ENCODE measurements around the gene BEST2.
"Not testable (repeated sequence)": the region's sequence is repeated elsewhere in the genome, so short reads cannot be mapped to it uniquely, and the experiment has no call there.

Gene BEST2

DNA sequence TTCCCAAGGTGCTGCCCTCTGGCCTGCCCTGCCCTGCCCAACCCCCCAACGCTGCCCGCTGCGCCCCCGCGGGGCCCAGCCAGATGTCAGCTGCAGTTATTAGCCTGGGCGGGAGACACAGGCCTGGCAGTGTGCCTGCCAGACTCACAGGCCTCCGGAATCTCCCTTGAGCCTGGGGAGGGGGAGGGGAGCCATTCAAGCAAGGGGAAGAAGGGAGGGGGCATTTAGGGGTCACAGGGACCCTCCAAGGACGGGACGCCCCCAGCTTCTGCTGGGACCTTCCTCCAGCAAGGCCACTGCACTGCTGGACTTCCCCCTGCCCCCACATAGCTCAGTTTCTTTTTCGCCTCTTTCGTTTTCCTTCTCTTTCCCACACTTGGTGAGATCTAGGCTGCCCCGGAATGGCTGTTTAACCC is 37.1 kb downstream of the BEST2 start:
- no peak for DNase-seq

DNA sequence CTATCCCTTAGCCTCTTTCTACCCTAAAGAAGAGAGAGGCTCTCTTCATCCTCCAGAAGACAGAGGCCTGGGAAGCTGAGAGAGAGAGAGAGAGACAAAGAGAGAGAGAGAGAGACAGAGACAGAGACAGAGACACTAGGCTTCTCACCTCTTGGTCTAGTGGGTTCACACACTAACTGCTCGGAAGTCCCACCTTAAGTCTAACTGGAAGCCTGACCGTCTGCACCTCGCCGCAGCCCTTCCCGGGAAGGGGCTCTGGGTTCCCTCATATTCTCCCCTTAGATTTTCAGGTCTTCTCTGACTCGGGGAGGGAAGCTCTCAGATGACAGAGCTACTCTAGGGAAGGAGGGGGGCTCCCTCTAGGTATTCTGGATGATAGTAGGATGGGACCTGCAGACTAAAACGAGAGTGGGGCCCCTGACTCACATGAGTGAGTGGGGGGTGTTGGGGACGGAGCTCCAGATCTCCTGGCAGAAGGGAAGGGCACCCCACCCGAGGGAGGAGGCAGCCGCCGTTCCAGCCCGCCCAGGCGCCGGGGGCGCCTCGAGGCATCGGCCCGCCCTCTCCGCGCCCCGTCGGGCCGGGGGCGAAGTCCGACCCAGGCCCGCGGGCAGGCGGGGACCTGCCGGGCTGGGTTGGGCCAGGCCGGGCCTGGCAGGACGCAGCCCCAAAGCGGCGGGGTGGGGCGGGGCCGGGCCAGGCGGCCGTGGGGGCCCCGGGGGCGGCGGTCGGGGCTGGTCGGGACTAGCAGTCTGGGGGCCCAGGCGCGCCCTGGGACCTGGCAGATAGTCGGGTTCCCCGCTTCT is 37.7 kb downstream of the BEST2 start:
- no peak for DNase-seq

DNA sequence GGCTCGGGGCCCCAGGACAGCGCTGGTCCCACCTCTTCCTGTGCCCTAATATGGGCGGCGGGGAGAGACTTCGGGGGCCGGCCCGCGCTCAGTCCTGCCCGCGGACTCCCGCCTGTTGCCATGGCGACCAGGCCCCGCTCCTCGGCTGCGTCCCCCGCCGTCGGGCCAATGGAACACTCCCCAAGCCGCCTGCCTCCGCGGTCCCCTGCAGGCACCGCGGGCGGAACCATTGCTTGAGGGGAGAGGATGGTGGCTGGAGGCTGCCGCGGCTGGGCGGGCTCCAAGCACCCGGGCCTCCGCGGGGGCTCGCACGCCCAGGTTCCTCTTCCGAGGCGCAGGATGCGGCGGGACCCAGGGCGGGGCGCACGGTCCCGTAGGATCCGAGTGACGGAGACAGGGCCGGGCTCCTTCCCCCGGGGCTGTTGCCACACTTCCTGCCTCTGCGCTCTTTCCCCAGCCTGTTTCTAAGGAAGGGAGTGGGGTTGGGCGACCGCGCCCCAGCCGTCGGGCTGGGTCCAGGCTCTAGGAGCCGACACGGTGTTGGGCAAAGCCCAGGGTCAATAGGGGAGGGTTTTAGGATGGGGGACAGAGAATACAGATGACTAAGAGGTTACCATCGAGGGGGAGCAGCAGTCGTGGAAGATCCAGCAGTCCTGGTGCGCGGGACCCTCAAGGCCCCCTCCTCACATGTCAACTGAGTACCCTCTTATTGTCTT is 38.5 kb downstream of the BEST2 start:
- DNase-seq: peak; percentile 96

DNA sequence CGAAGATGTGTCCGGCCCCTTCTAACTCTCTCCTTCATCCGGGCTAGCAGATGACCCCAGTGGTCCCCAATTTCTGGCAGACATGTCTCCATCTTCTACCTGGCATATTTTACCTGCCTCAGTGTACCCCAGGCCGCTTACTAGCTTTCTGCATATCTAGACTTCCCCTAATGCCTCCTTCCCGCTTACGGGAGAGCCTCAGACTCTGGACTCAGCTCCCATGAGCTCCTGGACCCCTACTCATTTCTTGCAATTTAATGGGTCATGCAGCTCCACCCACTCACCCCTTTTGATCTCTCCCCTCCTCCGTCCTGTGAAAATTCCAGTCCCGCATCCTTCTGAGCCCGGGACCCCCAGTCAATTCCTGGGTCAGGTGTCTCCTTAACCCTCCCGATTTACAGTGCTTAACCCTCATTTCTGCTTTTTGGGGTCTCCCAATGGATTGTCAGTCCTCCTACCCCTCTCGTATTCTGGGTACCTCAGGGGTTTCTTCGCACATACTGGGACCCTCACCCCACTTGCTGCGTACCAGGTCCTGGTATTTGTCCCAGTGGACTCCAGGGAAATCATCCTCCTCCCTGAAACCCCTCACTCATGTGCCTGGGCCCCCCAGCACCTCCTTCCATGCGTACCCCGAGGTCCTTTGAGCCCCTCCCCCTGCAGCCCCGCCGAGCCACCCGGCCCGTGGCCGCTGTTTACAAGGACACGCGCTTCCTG is 39.2 kb downstream of the BEST2 start:
- DNase-seq: no peak

DNA sequence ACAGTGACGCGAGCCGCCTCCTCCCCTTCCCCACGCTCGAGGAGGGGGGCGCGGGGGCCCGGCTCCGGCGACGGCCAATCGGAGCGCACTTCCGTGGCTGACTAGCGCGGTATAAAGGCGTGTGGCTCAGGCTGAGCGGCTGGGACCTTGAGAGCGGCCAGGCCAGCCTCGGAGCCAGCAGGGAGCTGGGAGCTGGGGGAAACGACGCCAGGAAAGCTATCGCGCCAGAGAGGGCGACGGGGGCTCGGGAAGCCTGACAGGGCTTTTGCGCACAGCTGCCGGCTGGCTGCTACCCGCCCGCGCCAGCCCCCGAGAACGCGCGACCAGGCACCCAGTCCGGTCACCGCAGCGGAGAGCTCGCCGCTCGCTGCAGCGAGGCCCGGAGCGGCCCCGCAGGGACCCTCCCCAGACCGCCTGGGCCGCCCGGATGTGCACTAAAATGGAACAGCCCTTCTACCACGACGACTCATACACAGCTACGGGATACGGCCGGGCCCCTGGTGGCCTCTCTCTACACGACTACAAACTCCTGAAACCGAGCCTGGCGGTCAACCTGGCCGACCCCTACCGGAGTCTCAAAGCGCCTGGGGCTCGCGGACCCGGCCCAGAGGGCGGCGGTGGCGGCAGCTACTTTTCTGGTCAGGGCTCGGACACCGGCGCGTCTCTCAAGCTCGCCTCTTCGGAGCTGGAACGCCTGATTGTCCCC is 39.9 kb downstream of the BEST2 start, which contains the start of gene JUNB:
TSS of gene JUNB (plus strand) at position 142 of the 706 bp plus-strand sequence. CDS start at position 428, 286 bp downstream.
- DNase-seq: peak; percentile 96

DNA sequence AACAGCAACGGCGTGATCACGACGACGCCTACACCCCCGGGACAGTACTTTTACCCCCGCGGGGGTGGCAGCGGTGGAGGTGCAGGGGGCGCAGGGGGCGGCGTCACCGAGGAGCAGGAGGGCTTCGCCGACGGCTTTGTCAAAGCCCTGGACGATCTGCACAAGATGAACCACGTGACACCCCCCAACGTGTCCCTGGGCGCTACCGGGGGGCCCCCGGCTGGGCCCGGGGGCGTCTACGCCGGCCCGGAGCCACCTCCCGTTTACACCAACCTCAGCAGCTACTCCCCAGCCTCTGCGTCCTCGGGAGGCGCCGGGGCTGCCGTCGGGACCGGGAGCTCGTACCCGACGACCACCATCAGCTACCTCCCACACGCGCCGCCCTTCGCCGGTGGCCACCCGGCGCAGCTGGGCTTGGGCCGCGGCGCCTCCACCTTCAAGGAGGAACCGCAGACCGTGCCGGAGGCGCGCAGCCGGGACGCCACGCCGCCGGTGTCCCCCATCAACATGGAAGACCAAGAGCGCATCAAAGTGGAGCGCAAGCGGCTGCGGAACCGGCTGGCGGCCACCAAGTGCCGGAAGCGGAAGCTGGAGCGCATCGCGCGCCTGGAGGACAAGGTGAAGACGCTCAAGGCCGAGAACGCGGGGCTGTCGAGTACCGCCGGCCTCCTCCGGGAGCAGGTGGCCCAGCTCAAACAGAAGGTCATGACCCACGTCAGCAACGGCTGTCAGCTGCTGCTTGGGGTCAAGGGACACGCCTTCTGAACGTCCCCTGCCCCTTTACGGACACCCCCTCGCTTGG is 40.7 kb downstream of the BEST2 start:
- DNase-seq: peak; percentile 78

DNA sequence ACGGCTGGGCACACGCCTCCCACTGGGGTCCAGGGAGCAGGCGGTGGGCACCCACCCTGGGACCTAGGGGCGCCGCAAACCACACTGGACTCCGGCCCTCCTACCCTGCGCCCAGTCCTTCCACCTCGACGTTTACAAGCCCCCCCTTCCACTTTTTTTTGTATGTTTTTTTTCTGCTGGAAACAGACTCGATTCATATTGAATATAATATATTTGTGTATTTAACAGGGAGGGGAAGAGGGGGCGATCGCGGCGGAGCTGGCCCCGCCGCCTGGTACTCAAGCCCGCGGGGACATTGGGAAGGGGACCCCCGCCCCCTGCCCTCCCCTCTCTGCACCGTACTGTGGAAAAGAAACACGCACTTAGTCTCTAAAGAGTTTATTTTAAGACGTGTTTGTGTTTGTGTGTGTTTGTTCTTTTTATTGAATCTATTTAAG is 41.3 kb downstream of the BEST2 start:
- no peak for DNase-seq

DNA sequence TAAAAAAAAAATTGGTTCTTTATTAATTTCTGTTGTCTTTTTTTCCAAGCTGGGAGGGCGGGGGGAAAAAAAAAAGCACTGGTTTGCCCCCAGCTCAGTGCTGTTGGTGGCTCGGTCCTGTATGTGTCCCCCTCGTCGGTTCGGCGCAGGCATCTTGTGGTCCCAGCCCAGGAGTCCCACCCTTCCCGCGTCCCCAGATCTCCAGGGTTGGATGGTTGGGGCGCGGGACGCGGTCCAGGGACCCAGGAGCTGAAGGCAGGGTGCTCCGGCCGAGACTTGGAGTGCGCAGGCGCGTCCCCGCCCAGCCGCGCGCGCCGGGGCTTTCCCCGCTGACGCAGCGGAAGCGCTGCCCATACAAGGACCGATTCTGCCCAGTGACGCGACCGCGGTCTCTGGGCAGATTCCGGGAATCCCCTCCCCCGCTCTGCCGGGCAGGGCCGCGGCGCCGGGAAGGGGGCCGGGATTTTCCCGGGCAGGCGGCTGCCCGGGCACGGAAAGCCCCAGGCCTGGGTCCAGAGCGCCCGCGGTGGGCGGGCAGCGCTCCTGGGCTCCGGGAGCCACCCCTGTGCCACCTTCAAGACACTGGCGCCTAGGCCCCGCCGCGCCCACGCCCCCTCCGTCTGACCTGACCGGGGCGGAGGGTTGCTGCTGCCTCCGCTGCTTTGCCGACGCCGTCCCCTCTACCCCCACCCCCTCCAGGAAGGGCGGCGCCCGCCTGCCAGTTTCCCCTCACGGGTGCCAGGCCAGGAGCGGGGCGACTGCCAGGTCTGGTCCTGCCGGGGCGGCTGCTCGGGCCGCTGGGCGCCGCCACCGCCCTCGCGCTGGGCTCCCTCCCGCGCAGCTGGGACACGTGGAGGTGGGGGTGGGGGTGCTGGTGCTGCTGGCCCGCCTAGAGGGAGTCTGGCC is 42.0 kb downstream of the BEST2 start:
- DNase-seq: peak; percentile 96

DNA sequence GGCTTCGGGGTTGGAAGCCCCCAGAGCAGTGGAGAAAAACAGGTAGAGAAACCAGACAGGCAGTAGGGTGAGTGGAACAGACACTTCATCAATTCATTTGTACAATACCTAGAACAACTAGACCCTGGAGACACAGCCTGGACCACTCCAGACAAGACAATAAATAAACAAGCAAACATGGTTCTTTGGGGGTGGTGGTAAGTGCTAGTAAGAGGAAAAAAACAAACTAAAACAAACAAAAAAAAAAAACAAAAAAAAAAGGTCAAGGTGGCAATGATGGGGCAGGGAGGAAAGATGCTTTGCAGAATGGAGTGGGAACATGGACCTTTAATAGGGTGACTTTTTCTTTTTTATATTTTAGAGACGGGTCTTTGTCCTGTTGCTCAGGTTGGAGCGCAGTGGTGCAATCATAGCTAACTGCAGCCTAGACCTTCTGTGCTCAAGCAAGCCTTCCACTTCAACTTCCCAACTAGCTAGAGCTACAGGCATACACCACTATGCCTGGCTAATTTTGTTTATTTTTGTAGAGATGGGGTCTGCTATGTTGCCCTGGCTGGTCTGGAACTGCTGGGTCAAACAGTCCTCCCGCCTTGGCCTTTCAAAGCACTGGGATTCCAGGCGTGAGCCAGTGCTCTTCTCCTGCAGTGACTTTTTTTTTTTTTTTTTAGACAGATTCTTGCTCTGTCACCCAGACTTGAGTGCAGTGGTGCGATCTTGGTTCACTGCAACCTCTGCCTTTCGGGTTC is 42.8 kb downstream of the BEST2 start:
- no peak for DNase-seq

DNA sequence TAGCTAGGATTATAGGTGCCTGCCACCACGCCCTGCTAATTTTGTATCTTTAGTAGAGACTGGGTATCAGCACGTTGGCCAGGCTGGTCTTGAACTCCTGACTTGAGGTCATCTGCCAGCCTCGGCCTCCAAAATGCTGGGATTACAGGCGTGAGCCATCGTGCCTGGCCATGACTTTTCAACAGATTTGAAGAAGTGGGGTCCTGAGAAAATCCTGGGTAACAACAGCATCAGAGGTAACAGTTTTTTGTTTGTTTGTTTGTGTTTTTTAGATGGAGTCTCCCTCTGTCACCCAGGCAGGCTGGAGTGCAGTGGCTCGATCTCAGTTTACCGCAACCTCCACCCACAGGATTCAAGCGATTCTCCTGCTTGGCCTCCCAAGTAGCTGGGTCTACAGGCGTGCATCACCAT is 43.4 kb downstream of the BEST2 start:
- no peak for DNase-seq

DNA sequence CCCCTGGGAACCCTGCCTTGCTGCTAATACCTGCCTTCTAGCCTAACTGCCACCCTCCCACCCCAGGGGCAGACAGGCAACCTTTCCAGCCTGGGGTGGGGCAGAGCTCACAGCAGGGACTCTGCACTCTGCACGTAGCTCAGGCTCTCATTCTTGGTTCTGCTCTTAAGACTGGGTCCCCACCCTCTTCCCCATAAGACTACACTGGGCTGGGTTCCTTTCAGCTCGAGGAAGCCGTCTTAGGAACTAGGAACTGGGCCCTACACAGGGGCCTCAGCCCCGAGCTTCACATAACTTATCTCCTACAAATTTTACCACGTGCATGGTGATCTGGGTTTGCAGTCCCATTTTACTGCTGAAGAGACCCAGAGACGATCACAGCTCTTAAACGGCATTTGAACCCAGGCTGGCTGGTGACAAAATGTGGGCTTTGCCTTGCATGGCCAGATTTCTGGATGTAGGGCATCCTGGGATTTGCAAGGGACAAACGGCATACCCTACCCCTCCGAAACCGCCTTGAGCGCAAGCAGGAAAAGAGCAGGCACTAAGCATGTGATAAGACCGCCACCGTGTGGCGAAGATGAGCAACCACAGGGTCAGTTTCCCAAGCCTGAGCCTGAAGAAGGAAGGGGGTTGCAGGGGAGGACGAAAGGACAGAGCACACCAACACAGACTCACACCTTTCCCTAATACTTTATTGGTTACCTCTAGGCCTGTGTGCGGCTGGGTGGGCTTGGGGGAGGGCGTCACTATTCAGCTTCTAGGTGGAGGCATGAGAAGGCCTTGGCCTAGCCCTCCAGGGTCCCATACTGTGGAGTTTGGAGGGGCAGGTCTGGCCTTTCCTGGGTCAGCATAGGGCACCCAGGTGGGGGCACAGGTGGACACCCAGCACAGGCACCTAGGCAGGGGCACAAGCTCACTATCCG is 44.8 kb downstream of the BEST2 start:
- DNase-seq: peak; percentile 74

- no peak for DNase-seq
These were observed 45.6 kb downstream of the BEST2 start for GRCh38 chr19:12797141-12797587.

DNA sequence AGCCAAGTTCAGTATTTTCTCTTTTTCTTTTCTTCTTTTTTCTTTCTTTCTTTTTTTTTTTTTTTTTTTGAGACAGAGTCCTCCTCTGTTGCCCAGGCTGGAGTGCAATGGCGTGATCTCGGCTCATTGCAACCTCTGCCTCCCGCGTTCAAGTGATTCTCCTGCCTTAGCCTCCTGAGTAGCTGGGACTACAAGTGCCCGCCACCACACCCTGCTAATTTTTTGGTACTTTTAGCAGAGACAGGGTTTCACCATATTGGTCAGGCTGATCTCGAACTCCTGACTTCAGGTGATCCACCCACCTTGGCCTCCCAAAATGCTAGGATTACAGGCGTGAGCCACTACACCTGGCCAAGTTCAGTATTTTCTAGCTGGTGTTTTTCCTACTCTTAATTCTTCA is 46.0 kb downstream of the BEST2 start:
- not testable (repeated sequence) for DNase-seq

- no peak for DNase-seq
These were observed 48.3 kb downstream of the BEST2 start for GRCh38 chr19:12799742-12800465.

GRCh38 chr19:12800466-12800770 is 48.8 kb downstream of the BEST2 start:
- no peak for DNase-seq

- DNase-seq: no peak
These were observed 49.4 kb downstream of the BEST2 start for GRCh38 chr19:12800923-12801465.

- DNase-seq: peak; percentile 90
These were observed 50.1 kb downstream of the BEST2 start, which contains the start of the genes PRDX2 and THSD8 for GRCh38 chr19:12801466-12802266. Gene PRDX2 (minus strand): TSS chr19:12801800. CDS start chr19:12801261, 539 bp downstream. Gene THSD8 (plus strand): TSS chr19:12802069. CDS start chr19:12802072, 3 bp downstream.

All from activated CD4-positive, CD25-positive, alpha-beta regulatory T cell treated with anti-CD3 and anti-CD28 coated beads, Interleukin-2, amount 50 U/mL, for 72 hours (primary cell).